Mesothelial cell of epicardium (in vitro differentiated cells): ENCODE measurements around the gene ZBTB43. TPM values are rescaled to one million over a fixed set of nuclear protein-coding genes. Genes with fewer than 3 reads are reported as not detected.

ENCODE experiments used
- DNase-seq, 2 experiments: peaks; one replicate each; pipeline ENCODE4 v3.0.0; 2021; ENCODE audit warnings: low spot score in 2 of 2; ENCODE audit not compliant: unreplicated experiment in 2 of 2
- H3K27ac Mint-ChIP-seq: 2 replicates; pipeline ENCODE4 v1.8.0; 2021; ENCODE audit warnings: mixed read lengths
- H3K27me3 Mint-ChIP-seq: 2 replicates; pipeline ENCODE4 v1.8.0; 2021; ENCODE audit warnings: low read depth, mixed read lengths
- H3K36me3 Mint-ChIP-seq: 2 replicates; pipeline ENCODE4 v1.8.0; 2021; ENCODE audit warnings: mixed read lengths
- H3K4me1 Mint-ChIP-seq: 2 replicates; pipeline ENCODE4 v1.8.0; 2021; ENCODE audit warnings: mixed read lengths
- H3K4me3 Mint-ChIP-seq: 2 replicates; pipeline ENCODE4 v1.8.0; 2021; ENCODE audit warnings: mild to moderate bottlenecking, moderate library complexity, mixed read lengths
- H3K9me3 Mint-ChIP-seq: 2 replicates; pipeline ENCODE4 v1.8.0; 2021; ENCODE audit warnings: mixed read lengths
- total RNA-seq: library from RNA; stranded (reverse); gene quantifications from 3 replicates; pipeline ENCODE4 v1.2.1, GENCODE V29; 2021
- TF ChIP-seq, protein P1 (sequence below): fragments of 200-600 bp; sonication (generic); IDR thresholded peaks from one replicate; pipeline ENCODE4 v1.5.0; 2021; ENCODE audit warnings: antibody characterized with exemption; ENCODE audit not compliant: unreplicated experiment

ZBTB43 gene
- total RNA-seq, 1 donor from 2014 or later, result 21.4 TPM

DNA sequence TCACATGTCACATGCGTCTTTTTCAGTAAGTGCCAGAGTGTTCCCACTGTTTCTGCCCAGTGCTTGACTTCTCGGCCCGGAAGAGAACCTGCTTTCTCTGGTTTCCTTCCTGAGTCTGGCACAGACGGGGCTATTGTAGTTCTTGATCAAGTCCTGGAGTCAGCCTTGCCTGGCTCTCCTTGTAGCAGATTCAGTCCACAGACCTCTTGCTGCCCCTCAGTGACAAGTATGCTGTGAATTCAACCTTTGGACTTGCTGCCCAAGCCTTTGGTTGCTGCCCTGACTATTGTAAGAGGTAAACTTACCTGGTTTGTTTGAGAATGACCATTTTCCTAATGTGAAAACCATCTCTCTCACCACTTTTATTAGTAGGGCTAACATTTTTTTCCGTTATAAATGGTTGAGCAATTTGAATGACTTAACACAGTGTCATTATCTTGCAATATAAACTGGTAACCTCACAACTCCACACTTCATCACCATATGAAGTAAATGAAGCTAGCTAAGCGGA lies 80.3 kb downstream of the ZBTB43 start:
- Mint-ChIP-seq H3K4me1 (peaks cover 6% of the 10 kb centered on the region), H3K27ac (no peak overlapping the region), H3K27me3 (no peaks in the 10 kb centered on the region), H3K4me3 (no peak overlapping the region), H3K36me3 (peaks cover 16% of the 10 kb centered on the region), H3K9me3 (no peaks in the 10 kb centered on the region)
- TF ChIP-seq, protein P1, sequence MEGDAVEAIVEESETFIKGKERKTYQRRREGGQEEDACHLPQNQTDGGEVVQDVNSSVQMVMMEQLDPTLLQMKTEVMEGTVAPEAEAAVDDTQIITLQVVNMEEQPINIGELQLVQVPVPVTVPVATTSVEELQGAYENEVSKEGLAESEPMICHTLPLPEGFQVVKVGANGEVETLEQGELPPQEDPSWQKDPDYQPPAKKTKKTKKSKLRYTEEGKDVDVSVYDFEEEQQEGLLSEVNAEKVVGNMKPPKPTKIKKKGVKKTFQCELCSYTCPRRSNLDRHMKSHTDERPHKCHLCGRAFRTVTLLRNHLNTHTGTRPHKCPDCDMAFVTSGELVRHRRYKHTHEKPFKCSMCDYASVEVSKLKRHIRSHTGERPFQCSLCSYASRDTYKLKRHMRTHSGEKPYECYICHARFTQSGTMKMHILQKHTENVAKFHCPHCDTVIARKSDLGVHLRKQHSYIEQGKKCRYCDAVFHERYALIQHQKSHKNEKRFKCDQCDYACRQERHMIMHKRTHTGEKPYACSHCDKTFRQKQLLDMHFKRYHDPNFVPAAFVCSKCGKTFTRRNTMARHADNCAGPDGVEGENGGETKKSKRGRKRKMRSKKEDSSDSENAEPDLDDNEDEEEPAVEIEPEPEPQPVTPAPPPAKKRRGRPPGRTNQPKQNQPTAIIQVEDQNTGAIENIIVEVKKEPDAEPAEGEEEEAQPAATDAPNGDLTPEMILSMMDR, result no peak
- DNase-seq, result no peak

DNA sequence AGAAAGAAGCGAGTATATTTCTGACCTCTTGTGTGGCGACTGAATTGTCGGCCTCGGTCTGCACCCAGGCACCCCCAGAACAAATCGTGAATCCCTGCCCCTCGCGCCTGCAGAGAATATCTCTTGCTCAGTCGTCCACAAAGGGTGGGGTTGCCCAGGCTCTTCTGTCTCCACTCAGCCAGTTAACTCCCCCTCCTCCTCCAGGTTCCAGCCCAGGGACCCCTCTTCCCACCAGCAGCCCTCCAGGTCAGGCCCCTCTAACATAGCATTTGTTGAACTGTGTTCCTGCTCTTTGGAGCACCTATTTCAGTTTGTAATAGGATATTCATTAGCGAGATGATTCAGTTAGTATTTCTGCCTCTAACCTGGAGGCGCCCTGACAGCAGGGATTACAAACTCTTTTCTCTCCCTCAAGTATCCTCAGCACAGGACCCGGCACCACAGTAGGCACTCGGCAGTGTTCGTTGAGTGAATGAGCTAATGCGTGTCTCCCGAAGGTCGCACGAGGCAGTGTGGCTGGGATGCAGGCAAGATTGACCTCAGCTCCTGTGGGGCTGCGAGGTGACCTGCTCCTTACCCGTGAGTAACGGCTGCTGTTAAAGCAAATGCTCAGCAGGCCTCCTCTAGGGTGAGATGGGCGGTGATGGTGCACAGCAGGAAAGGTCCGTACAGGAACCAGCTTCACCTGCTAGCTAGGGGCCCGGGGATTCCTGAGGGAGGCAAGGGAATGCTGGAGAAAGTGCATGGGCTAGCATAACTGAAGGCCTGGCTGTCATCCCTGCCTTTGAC lies 81.4 kb downstream of the ZBTB43 start:
- peaks cover 6% of the 10 kb centered on the region for H3K4me1 Mint-ChIP-seq
- TF ChIP-seq, protein P1, result no peak
- H3K4me3 Mint-ChIP-seq, result no peak overlapping the region
- no peak overlapping the region for H3K27ac Mint-ChIP-seq
- peaks cover 9% of the 10 kb centered on the region for H3K36me3 Mint-ChIP-seq
- H3K9me3 Mint-ChIP-seq, result no peaks in the 10 kb centered on the region
- H3K27me3 Mint-ChIP-seq, result no peaks in the 10 kb centered on the region
- DNase-seq, result no peak

DNA sequence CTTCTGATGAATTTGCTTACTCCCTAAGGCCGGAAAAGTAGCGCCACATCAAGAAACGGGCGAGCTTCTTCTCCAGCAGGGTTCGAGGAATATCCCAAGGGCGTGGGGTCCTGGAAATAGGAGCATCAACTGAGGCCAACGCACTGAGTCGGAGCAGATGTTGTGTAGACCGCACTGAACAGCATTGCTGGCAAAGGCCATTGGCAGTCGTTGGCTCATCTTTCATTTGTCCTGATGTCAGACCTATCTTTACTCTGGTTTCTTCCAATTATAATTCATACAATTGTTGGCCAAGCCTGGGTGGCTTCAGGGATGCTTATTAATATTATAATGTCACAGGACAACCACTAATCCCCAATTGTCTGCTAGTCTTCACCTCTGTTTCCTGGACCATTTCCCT lies 82.1 kb downstream of the ZBTB43 start:
- DNase-seq, result no peak
- no peaks in the 10 kb centered on the region for H3K27me3 Mint-ChIP-seq
- peaks cover 8% of the 10 kb centered on the region for H3K4me1 Mint-ChIP-seq
- TF ChIP-seq, protein P1, result no peak
- H3K4me3 Mint-ChIP-seq, result no peak overlapping the region
- peaks cover 6% of the 10 kb centered on the region for H3K36me3 Mint-ChIP-seq
- no peak overlapping the region for H3K27ac Mint-ChIP-seq
- no peaks in the 10 kb centered on the region for H3K9me3 Mint-ChIP-seq

Other genes starting within 250 kb of the ZBTB43 start
- gene LMX1B, start 191.1 kb upstream of the ZBTB43 start, total RNA-seq, result 0.09 TPM in 1 of 3 replicates, not detected in the others
- 23.3 to 24.7 TPM (median 24.0 TPM) in 3 replicates for gene ZBTB34, start 55.6 kb downstream of the ZBTB43 start, total RNA-seq
- gene RALGPS1, start 109.7 kb downstream of the ZBTB43 start, total RNA-seq, result 25.6 to 29.5 TPM (median 26.9 TPM) in 3 replicates